Astrocyte of the hippocampus (primary cell): ENCODE data around the gene NKTR.

ENCODE experiments used
- DNase-seq: peaks from one replicate; pipeline ENCODE4 v3.0.0; 2011; ENCODE audit warnings: low read depth, low spot score

The NKTR gene

GRCh38 chr3:42649783-42650182 lies 49.3 kb downstream of the NKTR start:
- no peak for DNase-seq

GRCh38 chr3:42651248-42652091 lies 51.0 kb downstream of the NKTR start:
- peak; percentile 82 for DNase-seq

- no peak for DNase-seq
These were observed 51.7 kb downstream of the NKTR start for GRCh38 chr3:42652251-42652610.

- DNase-seq, result peak; percentile 80
These were observed 52.3 kb downstream of the NKTR start for GRCh38 chr3:42652611-42653302.

- DNase-seq, result no peak
These were observed 52.7 kb downstream of the NKTR start for GRCh38 chr3:42653303-42653559.

GRCh38 chr3:42653560-42654330 lies 53.3 kb downstream of the NKTR start, which contains the start of gene ZBTB47:
TSS of gene ZBTB47 (plus strand) at chr3:42653697. CDS start at chr3:42658356, 4,659 bp downstream.
- peak; percentile 66 for DNase-seq

GRCh38 chr3:42654331-42655201 lies 54.1 kb downstream of the NKTR start:
- DNase-seq, result peak; percentile 88

- DNase-seq, result no peak
These were observed 54.9 kb downstream of the NKTR start for GRCh38 chr3:42655331-42655888.

- peak; percentile 57 for DNase-seq
These were observed 55.6 kb downstream of the NKTR start for GRCh38 chr3:42655980-42656679.

- no peak for DNase-seq
These were observed 56.5 kb downstream of the NKTR start for GRCh38 chr3:42656680-42657610.

GRCh38 chr3:42657675-42658074 lies 57.2 kb downstream of the NKTR start:
- DNase-seq, result no peak

GRCh38 chr3:42658091-42658770 lies 57.7 kb downstream of the NKTR start:
- no peak for DNase-seq

GRCh38 chr3:42658771-42659390 lies 58.4 kb downstream of the NKTR start:
- DNase-seq, result no peak

GRCh38 chr3:42659451-42660130 lies 59.1 kb downstream of the NKTR start:
- no peak for DNase-seq

GRCh38 chr3:42660131-42660715 lies 59.7 kb downstream of the NKTR start:
- DNase-seq, result no peak

- DNase-seq, result no peak
These were observed 60.4 kb downstream of the NKTR start for GRCh38 chr3:42660898-42661297.

- no peak for DNase-seq
These were observed 61.1 kb downstream of the NKTR start for GRCh38 chr3:42661593-42662022.
